ENCODE data around the gene MFGE8.

The MFGE8 gene

GRCh38 chr15:88881775-88882174 is 31.4 kb downstream of the MFGE8 start:
- H3K36me3 ChIP-seq (ENCODE audit: control insufficient read depth, insufficient read depth, low read length), result peaks cover 32% of the 10 kb centered on the region
- peaks cover 4% of the 10 kb centered on the region for H3K4me1 ChIP-seq (ENCODE audit: control insufficient read depth, insufficient read depth, low read length)

GRCh38 chr15:88880944-88881740 is 32.0 kb downstream of the MFGE8 start:
- H3K4me1 ChIP-seq (ENCODE audit: control insufficient read depth, insufficient read depth, low read length), result peaks cover 4% of the 10 kb centered on the region
- H3K27ac ChIP-seq (ENCODE audit: low read depth, low read length), result no peak overlapping the region
- H3K36me3 ChIP-seq (ENCODE audit: control insufficient read depth, insufficient read depth, low read length), result peaks cover 36% of the 10 kb centered on the region
- H3K4me3 ChIP-seq (ENCODE audit: low read depth, low read length), result no peak overlapping the region
- no peaks in the 10 kb centered on the region for H3K9me3 ChIP-seq (ENCODE audit: control insufficient read depth, insufficient read depth, low read length)
- no peaks in the 10 kb centered on the region for H3K27me3 ChIP-seq (ENCODE audit: control insufficient read depth, insufficient read depth, low read length)
- no peak overlapping the region for H3K9ac ChIP-seq (ENCODE audit: low read depth, low read length)

More at GRCh38 chr15:88881775-88882174, 31.4 kb downstream of the MFGE8 start:
- no peak overlapping the region for H3K9ac ChIP-seq (ENCODE audit: low read depth, low read length)
- no peak overlapping the region for H3K27ac ChIP-seq (ENCODE audit: low read depth, low read length)
- H3K27me3 ChIP-seq (ENCODE audit: control insufficient read depth, insufficient read depth, low read length), result no peaks in the 10 kb centered on the region
- H3K4me3 ChIP-seq (ENCODE audit: low read depth, low read length), result no peak overlapping the region
- no peaks in the 10 kb centered on the region for H3K9me3 ChIP-seq (ENCODE audit: control insufficient read depth, insufficient read depth, low read length)

- peaks cover 37% of the 10 kb centered on the region for H3K36me3 ChIP-seq (ENCODE audit: control insufficient read depth, insufficient read depth, low read length)
- H3K9me3 ChIP-seq (ENCODE audit: control insufficient read depth, insufficient read depth, low read length), result no peaks in the 10 kb centered on the region
- H3K4me1 ChIP-seq (ENCODE audit: control insufficient read depth, insufficient read depth, low read length), result no peaks in the 10 kb centered on the region
- H3K9ac ChIP-seq (ENCODE audit: low read depth, low read length), result no peak overlapping the region
- no peaks in the 10 kb centered on the region for H3K27me3 ChIP-seq (ENCODE audit: control insufficient read depth, insufficient read depth, low read length)
- H3K27ac ChIP-seq (ENCODE audit: low read depth, low read length), result no peak overlapping the region
- H3K4me3 ChIP-seq (ENCODE audit: low read depth, low read length), result no peak overlapping the region
Observed at GRCh38 chr15:88878720-88879184, 34.4 kb downstream of the MFGE8 start.

DNA sequence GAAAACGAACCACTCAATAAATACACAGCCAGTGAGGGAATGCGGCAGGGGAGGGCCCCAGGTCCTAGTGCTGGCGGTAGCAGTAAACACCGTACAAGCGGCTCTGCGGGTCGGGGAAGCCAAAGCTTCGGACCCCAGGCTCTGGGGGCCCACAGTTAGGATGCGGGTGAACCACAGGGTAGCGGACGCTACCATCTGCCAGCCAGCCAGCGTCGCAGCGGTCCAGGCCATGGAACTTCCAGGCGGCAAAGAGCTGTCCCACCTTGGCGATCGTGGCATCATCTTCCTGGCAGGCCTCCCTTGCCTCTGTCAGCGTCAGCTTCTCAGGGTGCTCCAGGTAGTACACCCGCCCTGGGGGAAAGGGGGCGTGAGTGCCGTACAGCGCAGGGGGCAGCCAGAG is 35.3 kb downstream of the MFGE8 start:
- Histone ChIP-seq H3K4me1 (ENCODE audit: control insufficient read depth, insufficient read depth, low read length) (no peaks in the 10 kb centered on the region), H3K9me3 (ENCODE audit: control insufficient read depth, insufficient read depth, low read length) (no peaks in the 10 kb centered on the region), H3K4me3 (ENCODE audit: low read depth, low read length) (no peak overlapping the region), H3K36me3 (ENCODE audit: control insufficient read depth, insufficient read depth, low read length) (peaks cover 37% of the 10 kb centered on the region), H3K9ac (ENCODE audit: low read depth, low read length) (no peak overlapping the region), H3K27ac (ENCODE audit: low read depth, low read length) (no peak overlapping the region), H3K27me3 (ENCODE audit: control insufficient read depth, insufficient read depth, low read length) (no peaks in the 10 kb centered on the region)

DNA sequence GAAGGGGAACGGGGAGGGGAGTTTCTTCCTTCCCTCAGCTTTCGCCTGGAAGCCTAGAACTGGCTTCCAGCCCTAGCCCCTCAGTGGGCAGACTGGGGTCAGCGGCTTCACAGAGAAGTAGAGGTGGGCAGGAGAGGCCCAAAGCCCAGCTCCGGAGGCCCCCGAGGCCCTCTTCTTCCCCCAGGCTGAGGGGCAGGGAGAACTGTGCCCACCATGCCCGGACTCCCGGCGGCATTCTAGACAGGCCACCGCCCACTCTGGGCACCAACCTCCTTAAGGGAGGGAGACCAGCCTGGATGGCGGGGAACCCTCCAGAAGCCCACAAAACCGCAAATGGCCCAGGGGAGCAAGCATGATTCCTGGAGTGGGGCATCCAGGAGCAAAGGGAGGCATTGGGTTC is 35.8 kb downstream of the MFGE8 start:
- no peaks in the 10 kb centered on the region for H3K4me1 ChIP-seq (ENCODE audit: control insufficient read depth, insufficient read depth, low read length)
- H3K9ac ChIP-seq (ENCODE audit: low read depth, low read length), result no peak overlapping the region
- H3K9me3 ChIP-seq (ENCODE audit: control insufficient read depth, insufficient read depth, low read length), result no peaks in the 10 kb centered on the region
- H3K27me3 ChIP-seq (ENCODE audit: control insufficient read depth, insufficient read depth, low read length), result no peaks in the 10 kb centered on the region
- peaks cover 37% of the 10 kb centered on the region for H3K36me3 ChIP-seq (ENCODE audit: control insufficient read depth, insufficient read depth, low read length)
- H3K4me3 ChIP-seq (ENCODE audit: low read depth, low read length), result no peak overlapping the region
- no peak overlapping the region for H3K27ac ChIP-seq (ENCODE audit: low read depth, low read length)

DNA sequence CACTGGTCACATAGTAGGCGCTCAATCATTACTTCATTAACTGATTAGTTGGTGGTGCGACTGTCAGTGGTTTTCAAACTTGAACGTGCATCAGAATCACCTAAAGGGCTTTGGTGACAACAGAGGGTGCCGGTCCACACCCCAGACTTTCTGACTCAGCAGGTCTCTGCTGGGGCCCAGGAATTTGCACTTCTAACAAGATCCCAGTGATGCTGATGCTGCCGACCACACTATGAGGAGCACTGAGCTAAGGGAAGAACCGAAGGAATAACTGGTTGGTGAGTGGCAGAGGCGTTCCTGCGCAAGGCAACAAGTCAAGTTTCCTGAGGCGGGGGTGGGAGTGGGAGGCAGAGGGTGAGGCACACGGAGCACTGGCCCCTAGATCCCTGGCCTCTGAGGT is 36.6 kb downstream of the MFGE8 start:
- Histone ChIP-seq H3K4me3 (ENCODE audit: low read depth, low read length) (no peak overlapping the region), H3K9ac (ENCODE audit: low read depth, low read length) (no peak overlapping the region), H3K36me3 (ENCODE audit: control insufficient read depth, insufficient read depth, low read length) (peaks cover 29% of the 10 kb centered on the region), H3K9me3 (ENCODE audit: control insufficient read depth, insufficient read depth, low read length) (no peaks in the 10 kb centered on the region), H3K4me1 (ENCODE audit: control insufficient read depth, insufficient read depth, low read length) (no peaks in the 10 kb centered on the region), H3K27me3 (ENCODE audit: control insufficient read depth, insufficient read depth, low read length) (no peaks in the 10 kb centered on the region), H3K27ac (ENCODE audit: low read depth, low read length) (no peak overlapping the region)

GRCh38 chr15:88874684-88875083 is 38.5 kb downstream of the MFGE8 start:
- H3K27me3 ChIP-seq (ENCODE audit: control insufficient read depth, insufficient read depth, low read length), result no peaks in the 10 kb centered on the region
- H3K36me3 ChIP-seq (ENCODE audit: control insufficient read depth, insufficient read depth, low read length), result peaks cover 14% of the 10 kb centered on the region
- H3K27ac ChIP-seq (ENCODE audit: low read depth, low read length), result no peak overlapping the region
- no peak overlapping the region for H3K9ac ChIP-seq (ENCODE audit: low read depth, low read length)
- H3K4me1 ChIP-seq (ENCODE audit: control insufficient read depth, insufficient read depth, low read length), result no peaks in the 10 kb centered on the region
- no peak overlapping the region for H3K4me3 ChIP-seq (ENCODE audit: low read depth, low read length)
- H3K9me3 ChIP-seq (ENCODE audit: control insufficient read depth, insufficient read depth, low read length), result no peaks in the 10 kb centered on the region

- no peaks in the 10 kb centered on the region for H3K27me3 ChIP-seq (ENCODE audit: control insufficient read depth, insufficient read depth, low read length)
- no peak overlapping the region for H3K27ac ChIP-seq (ENCODE audit: low read depth, low read length)
- no peak overlapping the region for H3K4me3 ChIP-seq (ENCODE audit: low read depth, low read length)
- H3K4me1 ChIP-seq (ENCODE audit: control insufficient read depth, insufficient read depth, low read length), result no peaks in the 10 kb centered on the region
- no peak overlapping the region for H3K9ac ChIP-seq (ENCODE audit: low read depth, low read length)
- no peaks in the 10 kb centered on the region for H3K9me3 ChIP-seq (ENCODE audit: control insufficient read depth, insufficient read depth, low read length)
- H3K36me3 ChIP-seq (ENCODE audit: control insufficient read depth, insufficient read depth, low read length), result peaks cover 14% of the 10 kb centered on the region
Observed at GRCh38 chr15:88874275-88874674, 38.9 kb downstream of the MFGE8 start.

DNA sequence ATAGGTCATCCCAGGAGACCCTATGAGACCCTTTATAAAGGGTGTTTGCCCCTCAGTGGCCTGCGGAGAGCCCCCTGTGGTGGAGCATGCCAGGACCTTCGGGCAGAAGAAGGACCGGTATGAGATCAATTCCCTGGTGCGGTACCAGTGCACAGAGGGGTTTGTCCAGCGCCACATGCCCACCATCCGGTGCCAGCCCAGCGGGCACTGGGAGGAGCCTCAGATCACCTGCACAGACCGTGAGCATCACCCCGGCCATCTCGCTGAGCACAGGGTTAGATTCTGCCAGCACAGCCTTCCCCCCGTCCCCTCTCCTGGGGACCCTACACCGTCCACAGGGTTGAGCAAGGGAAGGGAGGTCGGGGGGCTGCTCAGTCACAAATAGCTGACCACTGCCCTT is 39.4 kb downstream of the MFGE8 start:
- H3K9me3 ChIP-seq (ENCODE audit: control insufficient read depth, insufficient read depth, low read length), result no peaks in the 10 kb centered on the region
- no peak overlapping the region for H3K4me3 ChIP-seq (ENCODE audit: low read depth, low read length)
- peaks cover 14% of the 10 kb centered on the region for H3K36me3 ChIP-seq (ENCODE audit: control insufficient read depth, insufficient read depth, low read length)
- no peak overlapping the region for H3K9ac ChIP-seq (ENCODE audit: low read depth, low read length)
- H3K4me1 ChIP-seq (ENCODE audit: control insufficient read depth, insufficient read depth, low read length), result no peaks in the 10 kb centered on the region
- H3K27ac ChIP-seq (ENCODE audit: low read depth, low read length), result no peak overlapping the region
- H3K27me3 ChIP-seq (ENCODE audit: control insufficient read depth, insufficient read depth, low read length), result no peaks in the 10 kb centered on the region

- H3K27me3 ChIP-seq (ENCODE audit: control insufficient read depth, insufficient read depth, low read length), result no peaks in the 10 kb centered on the region
- no peaks in the 10 kb centered on the region for H3K9me3 ChIP-seq (ENCODE audit: control insufficient read depth, insufficient read depth, low read length)
- no peaks in the 10 kb centered on the region for H3K4me1 ChIP-seq (ENCODE audit: control insufficient read depth, insufficient read depth, low read length)
- no peak overlapping the region for H3K9ac ChIP-seq (ENCODE audit: low read depth, low read length)
- H3K4me3 ChIP-seq (ENCODE audit: low read depth, low read length), result no peak overlapping the region
- peaks cover 6% of the 10 kb centered on the region; the same call in 1 of the 2 replicates for H3K36me3 ChIP-seq (ENCODE audit: control insufficient read depth, insufficient read depth, low read length)
- H3K27ac ChIP-seq (ENCODE audit: low read depth, low read length), result no peak overlapping the region
Observed at GRCh38 chr15:88872706-88873105, 40.5 kb downstream of the MFGE8 start.

GRCh38 chr15:88872106-88872505 is 41.1 kb downstream of the MFGE8 start:
- H3K4me1 ChIP-seq (ENCODE audit: control insufficient read depth, insufficient read depth, low read length), result no peaks in the 10 kb centered on the region
- H3K4me3 ChIP-seq (ENCODE audit: low read depth, low read length), result no peak overlapping the region
- H3K27me3 ChIP-seq (ENCODE audit: control insufficient read depth, insufficient read depth, low read length), result no peaks in the 10 kb centered on the region
- H3K36me3 ChIP-seq (ENCODE audit: control insufficient read depth, insufficient read depth, low read length), result peaks cover 6% of the 10 kb centered on the region; the same call in 1 of the 2 replicates
- no peak overlapping the region for H3K9ac ChIP-seq (ENCODE audit: low read depth, low read length)
- no peak overlapping the region for H3K27ac ChIP-seq (ENCODE audit: low read depth, low read length)
- no peaks in the 10 kb centered on the region for H3K9me3 ChIP-seq (ENCODE audit: control insufficient read depth, insufficient read depth, low read length)
